ENCODE data around the gene VAMP4.
"Not testable (repeated sequence)": the region's sequence is repeated elsewhere in the genome, so short reads cannot be mapped to it uniquely, and the experiment has no call there.

VAMP4 gene

DNA sequence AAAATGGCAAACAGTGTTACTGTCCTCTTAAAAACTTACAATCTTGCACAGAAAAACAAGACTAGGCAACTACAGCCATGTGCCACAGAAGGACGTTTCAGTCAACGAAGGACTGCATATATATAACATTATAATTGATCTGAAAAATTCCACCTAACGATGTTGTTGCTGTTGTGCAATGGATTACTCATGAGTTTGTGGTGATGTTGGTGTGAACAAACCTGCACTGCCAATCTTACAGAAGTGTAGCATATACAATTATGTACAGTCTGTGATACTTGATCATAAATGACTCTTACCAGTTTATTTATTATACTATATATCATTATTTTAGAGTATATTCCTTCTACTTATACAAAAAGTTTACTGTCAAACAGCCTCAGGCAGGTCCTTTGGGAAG lies 6.8 kb upstream of the VAMP4 start:
- no peak for DNase-seq

DNA sequence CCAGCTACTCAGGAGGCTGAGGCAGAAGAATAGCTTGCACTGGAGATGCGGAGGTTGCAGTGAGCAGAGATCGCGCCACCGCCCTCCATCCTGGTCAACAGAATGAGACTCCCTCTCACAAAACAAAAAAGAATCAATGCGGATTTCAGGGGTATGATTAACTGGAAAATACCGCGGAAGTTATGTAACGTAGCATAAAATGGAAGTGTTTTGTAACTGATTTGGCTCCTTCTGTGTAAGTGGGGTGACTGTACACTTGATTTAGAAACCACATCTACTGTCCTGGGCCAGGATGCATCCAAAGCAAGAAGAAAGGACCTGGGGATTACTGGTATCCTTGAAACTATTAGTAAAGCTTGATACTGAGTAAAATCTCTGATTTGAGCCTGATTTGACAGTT lies 3.1 kb upstream of the VAMP4 start:
- no peak for DNase-seq

DNA sequence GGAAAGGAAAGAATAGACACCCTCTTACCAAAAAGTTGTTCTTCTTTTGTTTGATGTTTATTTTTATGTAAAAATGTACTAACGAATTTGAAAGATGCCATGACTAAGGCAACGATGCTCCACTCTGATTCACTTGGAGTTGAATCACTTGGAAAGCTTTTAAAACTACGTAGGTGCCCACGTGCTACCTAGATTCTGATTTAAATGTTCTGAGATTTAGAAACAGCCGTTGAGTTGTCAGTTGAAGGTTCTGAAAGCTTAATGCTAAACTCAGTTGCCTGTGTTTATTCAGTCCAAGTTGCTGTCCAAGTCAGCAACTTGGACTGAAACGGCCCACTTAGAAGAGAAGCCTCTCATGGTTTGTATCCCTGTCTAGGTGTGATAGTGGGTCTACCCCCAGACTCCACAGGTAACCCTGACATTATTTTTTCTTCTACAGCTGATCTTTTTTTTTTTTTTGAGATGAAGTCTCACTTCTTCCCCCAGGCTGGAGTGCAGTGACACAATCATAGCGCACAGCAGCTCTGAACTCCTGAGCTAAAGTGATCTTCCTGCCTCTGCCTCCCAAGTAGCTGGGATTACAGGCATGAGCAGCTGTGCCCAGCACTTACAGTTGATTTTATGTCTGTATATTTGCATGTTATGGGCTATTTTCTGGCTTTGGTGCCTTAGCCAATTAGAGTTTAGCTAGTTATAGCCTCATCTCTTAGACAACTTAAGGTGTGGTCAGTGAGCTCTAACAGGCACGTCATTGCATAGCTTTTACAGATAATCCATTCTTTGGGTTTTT lies 1.4 kb upstream of the VAMP4 start:
- no peak for DNase-seq

DNA sequence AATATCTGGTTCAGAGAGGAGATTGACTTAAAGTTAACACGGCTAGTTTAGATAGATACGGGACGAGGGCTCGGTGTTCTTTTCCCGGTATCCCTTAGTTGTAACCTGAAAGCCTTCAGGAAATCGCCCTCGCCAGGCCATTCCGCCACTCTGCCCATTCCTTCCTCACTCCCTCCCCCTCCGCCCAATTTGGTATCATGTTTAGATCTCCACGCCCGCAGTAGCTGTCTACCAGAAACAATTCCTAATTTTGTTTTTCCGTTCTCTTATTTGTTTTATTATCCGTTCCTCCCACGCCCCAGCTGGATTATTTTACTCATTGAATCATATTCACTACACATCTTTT lies 685 bp upstream of the VAMP4 start:
- DNase-seq = no peak

DNA sequence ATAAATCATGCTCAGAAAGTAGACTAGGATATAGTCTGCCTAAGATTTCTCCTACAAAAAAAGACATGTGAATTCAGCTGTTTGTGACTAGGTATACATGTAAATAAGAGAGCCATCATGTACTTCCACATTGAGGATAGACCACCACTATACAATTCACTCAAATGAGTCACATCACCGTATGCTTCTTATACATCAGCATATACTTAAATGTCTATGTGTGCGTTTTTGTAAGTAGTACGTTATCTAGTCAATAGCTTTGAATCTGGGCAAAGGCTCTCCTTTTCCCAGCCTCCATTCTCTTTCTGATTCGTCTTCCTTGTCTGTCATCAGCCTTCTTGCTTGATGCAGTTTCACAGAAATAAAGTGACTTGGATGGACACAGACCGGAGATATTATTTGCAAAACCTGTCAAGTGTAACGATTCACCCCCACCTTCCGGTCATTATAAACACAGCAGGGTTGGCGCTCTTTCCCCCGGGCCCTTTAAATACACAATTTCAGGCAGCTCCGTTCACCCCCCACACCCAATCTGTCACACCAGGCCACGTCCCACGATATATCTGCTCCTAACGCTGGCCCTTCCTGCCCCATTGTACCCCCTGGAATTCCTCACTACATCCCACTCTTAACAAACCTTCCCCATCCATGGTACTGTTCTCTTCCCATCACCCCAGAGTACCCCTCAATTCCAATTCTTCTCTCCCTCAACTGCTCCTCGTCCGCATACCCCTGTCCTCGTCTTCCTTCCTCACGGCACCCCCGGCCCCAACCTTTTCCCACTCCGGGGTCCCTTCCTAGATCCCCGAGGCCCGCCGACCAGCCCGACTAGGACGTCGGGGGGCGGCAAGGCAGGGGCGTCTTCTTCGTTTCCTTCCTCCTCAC lies 636 bp downstream of the VAMP4 start:
- DNase-seq = no peak

DNA sequence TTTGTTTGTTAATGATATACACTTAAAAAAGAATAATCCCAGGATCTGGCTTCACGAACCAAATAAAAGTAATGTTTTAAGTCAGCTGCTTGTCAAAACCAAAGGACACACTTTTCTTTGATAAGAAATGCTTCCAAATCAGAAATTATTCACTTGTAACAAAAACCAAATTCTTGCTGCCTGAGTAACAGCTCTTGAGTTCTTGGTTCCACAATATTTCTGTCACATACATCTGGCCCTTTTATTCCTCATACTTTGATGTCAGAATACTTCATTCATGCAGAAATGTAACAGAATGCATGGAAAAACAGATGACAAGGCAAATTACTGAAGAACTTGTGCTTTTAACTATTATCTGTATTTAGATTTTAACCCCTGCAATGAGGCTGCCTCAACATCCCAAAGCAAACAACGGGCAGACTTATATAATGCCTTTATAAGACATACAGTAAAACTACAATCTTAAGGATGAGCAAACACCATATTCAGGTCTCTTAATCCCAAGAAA lies 1.5 kb downstream of the VAMP4 start:
- no peak for DNase-seq

DNA sequence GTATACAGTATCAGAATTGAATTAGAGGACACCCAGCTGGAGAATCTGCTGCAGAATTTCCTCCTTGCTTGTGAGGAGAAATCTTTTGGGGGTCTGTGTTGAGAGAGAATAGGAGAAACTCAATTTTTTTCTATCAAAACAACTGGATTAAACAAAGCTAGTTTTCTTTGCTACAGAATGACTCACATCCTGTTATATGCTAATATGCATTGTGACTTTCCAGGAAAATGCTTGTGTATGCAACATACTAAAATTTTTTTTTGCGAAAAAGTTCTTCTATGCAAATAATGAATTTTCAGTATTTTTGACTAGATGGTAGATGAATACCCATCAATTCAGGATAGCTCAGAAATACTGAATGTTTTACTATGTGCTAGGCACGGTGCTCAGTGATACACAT lies 2.2 kb downstream of the VAMP4 start:
- no peak for DNase-seq

DNA sequence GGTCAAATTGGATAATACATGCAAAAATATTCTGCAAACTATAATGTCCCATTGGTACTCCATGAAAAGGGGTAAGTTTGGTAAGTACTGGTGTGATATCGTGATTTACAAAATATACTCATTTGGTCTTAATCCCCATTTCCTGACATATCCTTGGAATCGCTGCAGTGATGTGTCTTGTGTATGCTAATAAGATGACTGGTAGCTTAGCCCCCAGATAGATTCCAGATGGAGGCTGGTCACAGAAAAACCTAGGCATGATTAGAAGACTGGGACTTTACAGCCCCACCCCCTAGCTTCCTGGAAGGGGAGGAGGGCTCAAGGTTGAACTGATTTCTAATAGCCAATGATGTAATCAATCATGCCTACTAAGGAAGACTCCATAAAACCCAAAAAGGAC lies 3.0 kb downstream of the VAMP4 start:
- no peak for DNase-seq

DNA sequence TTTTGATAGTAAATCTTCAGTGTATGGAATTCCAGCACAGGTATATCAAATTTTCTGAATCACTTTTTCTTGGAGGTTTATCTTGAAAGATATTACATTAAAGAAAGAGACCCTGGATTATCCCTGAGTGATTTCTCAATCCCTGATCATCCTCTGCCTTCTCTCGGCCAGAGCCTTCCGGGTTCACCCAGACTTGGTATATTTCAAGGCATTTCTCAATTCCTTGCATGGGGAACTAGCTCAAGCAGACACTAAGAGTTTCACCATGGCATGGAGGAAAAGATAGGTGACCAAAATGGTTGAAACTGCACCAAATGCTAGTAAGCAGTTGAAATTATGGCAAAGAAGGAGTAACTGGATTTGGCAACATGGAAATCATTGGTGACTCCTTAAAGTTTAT lies 5.7 kb downstream of the VAMP4 start:
- no peak for DNase-seq

DNA sequence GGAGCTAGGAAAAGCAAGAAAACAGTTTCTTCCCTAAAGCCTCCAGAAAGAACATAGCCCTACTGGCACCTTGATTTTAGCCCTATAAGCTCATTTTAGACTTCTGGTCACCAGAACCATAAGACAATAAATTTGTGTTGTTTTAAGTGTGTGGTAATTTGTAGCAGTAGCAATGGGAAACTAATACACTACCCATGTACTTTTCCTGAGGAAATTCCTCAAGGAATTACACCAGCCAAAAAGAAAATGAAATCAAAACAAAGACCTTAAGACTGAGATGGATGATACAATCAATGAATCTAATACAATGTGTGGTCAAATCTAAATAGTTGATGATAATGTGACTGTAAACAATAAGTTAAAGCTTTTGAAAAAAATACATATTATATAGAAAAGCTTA lies 11.8 kb downstream of the VAMP4 start:
- no peak for DNase-seq

DNA sequence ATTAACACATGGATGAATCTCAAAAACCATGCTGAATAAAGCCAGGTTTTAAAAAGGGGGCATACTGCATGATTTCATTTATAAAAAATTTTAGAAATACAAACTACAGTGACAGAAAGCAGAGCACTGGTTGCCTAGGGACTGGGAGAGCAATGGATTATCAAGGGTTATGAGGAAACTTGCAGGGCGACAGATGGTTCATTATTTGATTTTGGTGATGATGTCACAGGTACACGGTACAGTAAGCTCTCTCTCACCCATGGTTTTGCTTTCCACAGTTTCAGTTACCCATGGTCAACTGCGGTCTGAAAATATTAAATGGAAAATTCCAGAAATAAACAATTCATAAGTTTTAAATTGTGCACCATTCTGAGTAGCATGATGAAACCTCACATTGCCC lies 14.1 kb downstream of the VAMP4 start:
- no peak for DNase-seq

DNA sequence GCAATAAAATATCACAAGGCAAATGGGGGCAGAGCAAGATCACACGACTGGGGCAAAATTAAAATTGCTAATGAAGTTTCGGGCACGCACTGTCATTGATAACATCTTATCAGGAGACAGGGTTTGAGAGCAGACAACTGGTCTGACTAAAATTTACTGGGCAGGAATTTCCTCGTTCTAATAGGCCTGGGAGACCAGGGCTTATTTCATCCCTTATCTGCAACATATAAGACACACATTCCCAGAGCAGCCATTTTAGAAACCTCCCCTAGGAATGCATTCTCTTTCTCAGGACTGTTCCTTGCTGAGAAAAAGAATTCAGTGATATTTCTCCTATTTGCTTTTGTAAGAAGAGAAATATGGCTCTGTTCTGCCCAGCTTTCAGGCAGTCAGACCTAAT lies 18.7 kb downstream of the VAMP4 start:
- not testable (repeated sequence) for DNase-seq

DNA sequence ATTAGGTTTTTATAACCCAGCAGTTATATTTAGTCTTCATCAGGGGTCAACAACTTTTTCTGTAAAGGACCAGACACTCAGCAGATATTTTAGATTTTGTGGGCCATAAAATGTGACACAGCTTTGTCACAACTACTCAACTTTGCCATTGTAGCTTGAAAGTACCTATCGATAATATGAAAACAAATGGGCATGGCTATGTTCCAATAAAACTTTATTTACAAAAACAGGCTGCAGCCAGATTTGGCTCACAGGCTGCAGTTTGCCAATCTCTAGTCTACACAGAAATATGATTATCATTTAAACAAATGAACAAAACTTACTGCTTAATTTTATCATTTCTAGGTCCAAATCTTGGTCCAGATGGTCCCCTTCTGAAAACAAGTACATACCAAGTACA lies 23.0 kb downstream of the VAMP4 start:
- DNase-seq = no peak

DNA sequence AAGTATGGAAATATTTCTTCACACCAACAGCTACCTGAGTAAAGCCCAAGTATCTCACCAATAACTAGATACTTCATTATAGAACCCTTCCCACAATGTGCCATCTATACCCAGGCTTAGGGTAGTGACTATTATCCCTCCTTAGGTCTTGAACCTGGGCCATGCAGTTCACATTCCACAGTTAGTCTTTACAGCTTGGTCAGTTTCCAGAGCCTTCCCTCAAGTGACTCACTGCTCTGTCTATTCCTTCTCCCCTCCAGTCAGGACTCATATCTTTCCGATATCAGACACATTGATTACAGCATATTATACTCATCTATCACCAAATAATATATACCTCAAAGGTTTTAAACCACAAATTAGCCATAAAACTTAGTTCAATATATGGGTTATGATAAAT lies 23.6 kb downstream of the VAMP4 start:
- DNase-seq = no peak

DNA sequence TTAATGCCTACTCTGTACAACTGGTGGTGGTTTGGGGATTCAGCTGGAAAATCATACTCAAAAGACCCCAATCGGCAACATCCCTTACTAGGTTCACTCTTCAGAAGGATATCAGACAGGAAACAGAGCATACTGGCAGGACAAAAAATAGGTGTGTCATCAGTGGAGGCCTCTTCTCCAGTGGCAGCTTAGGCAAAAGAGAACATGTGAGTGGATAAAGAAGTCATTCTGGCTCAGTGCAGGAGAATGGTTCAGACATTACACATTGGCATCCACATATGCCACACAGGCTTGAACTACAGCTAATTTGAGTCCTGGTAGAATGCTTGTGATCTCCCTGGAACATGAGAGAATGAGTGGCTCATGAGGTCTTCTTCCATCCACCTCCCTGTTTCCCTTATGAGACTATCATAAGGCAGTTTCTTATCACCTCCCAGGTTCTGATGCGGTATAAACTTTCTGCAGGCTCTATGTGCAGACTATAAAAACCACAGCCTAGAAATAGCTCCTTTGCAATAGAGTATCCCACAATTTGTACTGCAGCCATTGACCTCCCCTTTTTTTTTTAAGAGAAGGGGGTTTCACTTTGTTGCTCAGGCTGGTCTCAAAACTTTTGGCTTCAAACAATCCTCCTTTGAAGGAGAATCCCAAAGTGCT lies 24.7 kb downstream of the VAMP4 start:
- no peak for DNase-seq

DNA sequence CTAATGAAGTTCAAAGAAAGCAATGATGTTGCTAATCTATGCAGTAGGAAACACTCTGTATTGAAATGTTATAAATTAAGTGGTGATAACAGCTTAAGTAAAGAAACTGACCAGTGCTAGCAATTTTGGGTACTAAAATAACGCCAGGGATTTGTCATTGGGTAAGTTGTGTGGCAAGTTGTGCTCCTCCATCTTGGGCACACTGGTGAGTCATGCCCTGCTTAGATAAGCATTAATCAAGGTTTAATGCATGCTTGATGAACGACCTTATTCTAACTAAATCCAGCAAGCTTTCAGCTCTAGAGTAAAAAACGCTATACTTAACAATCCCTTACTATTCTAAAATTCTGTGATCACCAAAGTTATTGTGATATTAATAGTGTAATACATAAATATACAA lies 25.2 kb downstream of the VAMP4 start:
- DNase-seq = no peak

DNA sequence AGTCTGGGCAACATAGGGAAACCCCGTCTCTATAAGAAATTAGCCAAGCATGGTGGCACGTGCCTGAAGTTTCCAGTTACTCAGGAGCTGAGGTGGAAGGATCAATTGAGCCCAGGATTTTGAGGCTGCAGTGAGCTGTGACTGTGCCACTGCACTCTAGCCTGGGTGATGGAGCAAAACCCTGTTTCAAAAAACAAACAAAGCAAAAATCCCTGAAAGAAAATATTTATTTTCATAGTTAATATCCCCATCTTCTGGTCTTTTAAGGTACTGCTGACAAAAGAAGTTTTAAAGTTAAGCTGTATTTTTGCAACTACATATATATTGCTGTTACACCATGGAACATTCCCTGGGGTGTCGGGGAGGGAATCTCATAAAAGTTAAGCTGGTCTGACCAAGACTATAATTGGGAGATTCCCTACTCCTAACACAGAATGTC lies 26.0 kb downstream of the VAMP4 start:
- no peak for DNase-seq

DNA sequence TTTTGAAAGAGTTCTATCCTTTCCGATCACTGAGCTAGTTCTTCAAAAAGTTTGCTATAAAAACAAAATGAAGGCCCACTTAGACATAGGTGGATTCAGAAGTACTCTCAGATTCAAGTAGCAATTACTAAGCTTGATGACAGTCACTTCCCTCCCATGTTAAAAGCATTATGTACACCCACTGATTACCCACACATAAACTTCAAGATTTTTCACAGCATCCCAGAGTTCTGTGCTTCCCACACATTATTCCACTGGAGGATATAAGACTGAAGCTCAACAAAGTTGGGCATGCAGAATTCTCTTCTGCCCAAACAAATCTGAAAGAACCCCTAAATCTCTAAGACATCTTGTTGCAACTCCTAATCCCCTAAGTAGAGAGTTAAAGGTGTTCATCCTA lies 29.5 kb downstream of the VAMP4 start:
- no peak for DNase-seq

DNA sequence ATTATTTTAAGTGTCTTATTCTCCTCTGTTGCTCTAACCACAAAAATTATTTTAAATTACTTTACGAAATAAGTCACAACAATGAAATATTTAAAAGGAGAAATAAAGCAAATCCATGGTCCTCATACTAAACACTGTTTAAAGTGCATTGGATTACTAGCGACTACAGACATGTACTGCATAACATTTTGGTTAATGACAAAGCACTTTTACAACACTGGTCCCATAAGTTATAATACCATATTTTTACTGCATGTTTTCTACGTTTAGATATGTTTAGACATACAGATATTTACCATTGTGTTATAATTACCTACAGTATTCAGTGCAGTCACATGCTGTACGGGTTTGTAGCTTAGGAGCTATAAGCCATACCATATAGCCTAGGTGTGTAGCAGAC lies 30.2 kb downstream of the VAMP4 start:
- DNase-seq = no peak

DNA sequence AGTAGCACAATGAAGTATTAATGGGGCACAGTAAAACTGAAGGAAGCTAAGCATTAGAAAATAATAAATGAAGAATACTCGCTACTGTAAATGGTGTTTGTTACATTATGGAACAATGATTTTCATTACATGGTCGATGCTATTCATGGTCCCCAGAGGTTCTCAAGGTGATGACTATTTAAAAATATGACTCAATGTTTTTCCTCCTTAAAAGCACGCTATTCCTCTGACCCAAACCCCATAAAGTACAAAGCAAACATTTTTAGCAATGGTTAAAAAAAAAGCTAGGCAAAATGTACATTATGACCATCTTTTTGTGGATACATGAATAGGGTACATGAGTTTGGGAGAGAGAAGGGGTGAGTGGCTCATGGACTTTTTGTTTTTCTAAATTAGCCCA lies 34.3 kb downstream of the VAMP4 start:
- no peak for DNase-seq

DNA sequence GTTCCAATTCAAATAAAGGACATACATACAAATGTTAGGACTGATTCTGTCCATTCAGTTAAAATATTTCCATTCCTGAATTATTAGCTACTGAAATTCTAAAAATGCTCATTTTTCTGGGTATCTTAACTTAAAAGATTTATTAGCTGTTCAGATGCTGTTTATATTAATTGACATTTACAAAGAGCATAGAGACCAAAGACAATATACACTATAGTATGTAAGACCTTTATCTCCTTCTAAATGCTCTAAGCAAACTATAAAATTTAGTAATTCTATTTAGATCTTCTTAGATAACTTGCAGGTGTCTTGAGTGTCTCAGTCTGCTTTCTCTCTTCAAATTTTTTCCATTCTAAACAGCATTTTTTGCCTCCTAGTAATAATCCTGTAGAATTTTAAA lies 39.3 kb downstream of the VAMP4 start:
- DNase-seq = no peak

DNA sequence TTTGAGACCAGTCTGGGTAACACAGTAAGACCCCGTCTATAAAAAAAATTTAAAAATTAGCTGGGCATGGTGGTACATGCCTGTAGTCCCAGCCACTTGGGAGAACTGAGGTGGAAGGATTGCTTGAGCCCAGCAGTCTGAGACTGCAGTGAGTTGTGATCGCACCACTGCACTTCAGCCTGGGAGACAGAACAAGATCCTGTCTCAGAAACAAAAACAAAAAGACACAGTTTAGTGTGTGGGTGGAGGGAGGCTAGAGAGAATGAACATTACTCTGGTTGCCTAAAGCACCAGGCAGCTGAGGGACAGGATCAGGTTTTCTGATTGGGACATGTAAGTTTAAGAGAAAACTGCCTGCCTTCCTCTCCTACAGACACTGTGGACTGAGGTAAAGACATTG lies 42.3 kb downstream of the VAMP4 start:
- DNase-seq = no peak

DNA sequence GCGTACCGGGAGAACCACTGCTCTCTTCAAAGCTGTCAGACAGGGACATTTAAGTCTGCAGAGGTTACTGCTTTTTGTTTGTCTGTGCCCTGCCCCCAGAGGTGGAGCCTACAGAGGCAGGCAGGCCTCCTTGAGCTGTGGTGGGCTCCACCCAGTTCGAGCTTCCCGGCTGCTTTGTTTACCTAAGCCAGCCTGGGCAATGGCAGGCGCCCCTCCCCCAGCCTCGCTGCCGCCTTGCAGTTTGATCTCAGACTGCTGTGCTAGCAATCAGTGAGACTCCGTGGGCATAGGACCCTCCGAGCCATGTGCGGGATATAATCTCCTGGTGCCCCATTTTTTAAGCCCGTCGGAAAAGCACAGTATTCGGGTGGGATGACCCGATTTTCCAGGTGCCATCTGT lies 46.1 kb downstream of the VAMP4 start:
- DNase-seq = not testable (repeated sequence)

DNA sequence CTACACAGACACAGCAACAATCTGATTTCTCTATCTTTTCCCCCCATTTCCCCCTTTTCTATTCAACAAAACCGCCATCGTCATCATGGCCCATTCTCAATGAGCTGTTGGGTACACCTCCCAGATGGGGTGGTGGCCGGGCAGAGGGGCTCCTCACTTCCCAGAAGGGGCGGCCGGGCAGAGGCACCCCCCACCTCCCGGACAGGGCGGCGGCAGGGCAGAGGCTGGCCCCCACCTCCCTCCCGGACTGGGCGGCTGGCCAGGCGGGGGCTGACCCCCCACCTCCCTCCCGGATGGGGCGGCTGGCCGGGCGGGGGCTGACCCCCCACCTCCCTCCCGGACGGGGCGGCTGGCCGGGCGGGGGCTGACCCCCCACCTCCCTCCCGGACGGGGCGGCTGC lies 48.3 kb downstream of the VAMP4 start:
- not testable (repeated sequence) for DNase-seq
